MCF 10A (cell line): ENCODE results near the gene CACNB2. TPM values are rescaled to one million over a fixed set of nuclear protein-coding genes. Genes with fewer than 3 reads are reported as not detected.
"Not testable (repeated sequence)": the region's sequence is repeated elsewhere in the genome, so short reads cannot be mapped to it uniquely, and the experiment has no call there.

Experiments
- BruUV-seq: library from RNA; stranded (reverse); fragments of 400-500 nt; replicated peaks from 2 replicates; lab custom pipeline; 2021; lab: Mats Ljungman, UMichigan
- CTCF ChIA-PET: fragments of 300-600 bp; sonication (Branson Sonifier 250); formaldehyde crosslinking; extraction: SDS; loops from one replicate; lab custom pipeline; 2021; ENCODE audit warnings: antibody characterized with exemption, inconsistent platforms; lab: Yijun Ruan, JAX
- POLR2A ChIA-PET: fragments of 300-600, 350-650 bp; sonication (Branson Sonifier 250); formaldehyde crosslinking; extraction: SDS; loops from one replicate; lab custom pipeline; 2020; ENCODE audit warnings: antibody characterized with exemption, inconsistent platforms; lab: Yijun Ruan, JAX
- DNase-seq: peaks from one replicate; pipeline ENCODE4 v3.0.0-alpha.2; 2018; ENCODE audit not compliant: unreplicated experiment
- H3K27ac Mint-ChIP-seq: one replicate; pipeline ENCODE4 v1.8.0; 2022; ENCODE audit warnings: mild to moderate bottlenecking, low read depth, mixed read lengths; ENCODE audit not compliant: unreplicated experiment
- H3K27me3 Mint-ChIP-seq: one replicate; pipeline ENCODE4 v1.8.0; 2022; ENCODE audit warnings: mixed read lengths; ENCODE audit not compliant: insufficient read depth, unreplicated experiment
- H3K36me3 Mint-ChIP-seq: one replicate; pipeline ENCODE4 v1.8.0; 2022; ENCODE audit warnings: mild to moderate bottlenecking, moderate library complexity, mixed read lengths; ENCODE audit not compliant: insufficient read depth, unreplicated experiment
- H3K4me1 Mint-ChIP-seq: one replicate; pipeline ENCODE4 v1.8.0; 2022; ENCODE audit warnings: mixed read lengths; ENCODE audit not compliant: insufficient read depth, unreplicated experiment
- H3K4me3 Mint-ChIP-seq: one replicate; pipeline ENCODE4 v1.8.0; 2022; ENCODE audit warnings: mild to moderate bottlenecking, moderate library complexity, mixed read lengths; ENCODE audit not compliant: unreplicated experiment
- H3K9me3 Mint-ChIP-seq: one replicate; pipeline ENCODE4 v1.8.0; 2022; ENCODE audit warnings: mixed read lengths; ENCODE audit not compliant: unreplicated experiment
- CTCF ChIP-seq: fragments of 200-600 bp; IDR thresholded peaks from one replicate; pipeline ENCODE4 v1.8.0; 2022; ENCODE audit warnings: antibody characterized with exemption, mild to moderate bottlenecking; ENCODE audit not compliant: unreplicated experiment
- intact Hi-C: fragments of 100-400 bp; cut with micrococcal nuclease; formaldehyde crosslinking; loops from 2 replicates; pipeline ENCODE4 v1.14.1; 2022
- total RNA-seq: library from RNA; stranded (reverse); gene quantifications from 2 replicates; pipeline ENCODE4 v1.2.3, GENCODE V29; 2022

Gene CACNB2
- total RNA-seq, 1 experiment from 2014 or later: 3.3 TPM

- peaks cover 7% of the 10 kb centered on the region for H3K9me3 Mint-ChIP-seq
- intact Hi-C loops: no loop called here
- ChIA-PET CTCF (no interaction called here), POLR2A (no interaction called here)
- BruUV-seq: no TSS peak
- H3K4me1 Mint-ChIP-seq: peaks cover 43% of the 10 kb centered on the region
- peaks cover 6% of the 10 kb centered on the region for H3K36me3 Mint-ChIP-seq
- no peak for TF ChIP-seq CTCF
- H3K4me3 Mint-ChIP-seq: no peak overlapping the region
- no peaks in the 10 kb centered on the region for H3K27me3 Mint-ChIP-seq
- peak overlapping the region; percentile 29 for H3K27ac Mint-ChIP-seq
- DNase-seq: peak; percentile 46
Measured at GRCh38 chr10:18164093-18164492, 23.9 kb downstream of the CACNB2 start.

- Mint-ChIP-seq H3K36me3 (peaks cover 6% of the 10 kb centered on the region), H3K4me1 (peaks cover 40% of the 10 kb centered on the region), H3K27ac (peak overlapping the region; percentile 29), H3K27me3 (no peaks in the 10 kb centered on the region), H3K9me3 (peaks cover 7% of the 10 kb centered on the region), H3K4me3 (no peak overlapping the region)
- intact Hi-C loops: no loop called here
- ChIA-PET POLR2A (interaction anchor here (0.6 kb wide), 1 partner anchor 43 kb away, joined by 3 read pairs; no protein-coding TSS in a partner anchor), CTCF (interaction anchor here (0.6 to 1.2 kb wide), 2 partner anchors 52 to 300 kb away, joined by 3 read pairs; no protein-coding TSS in a partner anchor)
- peak; percentile 74 for DNase-seq
- TF ChIP-seq CTCF: no peak
- no TSS peak for BruUV-seq
Measured at GRCh38 chr10:18164748-18165361, 24.6 kb downstream of the CACNB2 start.

GRCh38 chr10:18178854-18179483 lies 38.7 kb downstream of the CACNB2 start:
- POLR2A ChIA-PET: interaction anchor here (0.6 to 1.2 kb wide), 4 partner anchors 8 to 106 kb away, joined by 3 to 6 read pairs (median 4); no protein-coding TSS in a partner anchor
- H3K27me3 Mint-ChIP-seq: no peaks in the 10 kb centered on the region
- H3K4me3 Mint-ChIP-seq: no peak overlapping the region
- peaks cover 8% of the 10 kb centered on the region for H3K4me1 Mint-ChIP-seq
- H3K9me3 Mint-ChIP-seq: no peaks in the 10 kb centered on the region
- CTCF ChIA-PET: interaction anchor here (0.6 to 1.1 kb wide), 2 partner anchors 314 to 442 kb away, joined by 3 read pairs; no protein-coding TSS in a partner anchor
- intact Hi-C loops: no loop called here
- BruUV-seq: no TSS peak
- no peak overlapping the region for H3K27ac Mint-ChIP-seq
- DNase-seq: no peak
- no peaks in the 10 kb centered on the region for H3K36me3 Mint-ChIP-seq
- TF ChIP-seq CTCF: no peak

GRCh38 chr10:18179891-18180290 lies 39.7 kb downstream of the CACNB2 start:
- peaks cover 8% of the 10 kb centered on the region for H3K4me1 Mint-ChIP-seq
- peak overlapping the region; percentile 49 for H3K27ac Mint-ChIP-seq
- DNase-seq: peak; percentile 47
- H3K4me3 Mint-ChIP-seq: peak overlapping the region; percentile 15
- TF ChIP-seq CTCF: no peak
- H3K27me3 Mint-ChIP-seq: no peaks in the 10 kb centered on the region
- intact Hi-C loops: no loop called here
- no TSS peak for BruUV-seq
- no peaks in the 10 kb centered on the region for H3K9me3 Mint-ChIP-seq
- ChIA-PET CTCF (interaction anchor here (0.6 to 1.1 kb wide), 2 partner anchors 315 to 443 kb away, joined by 3 read pairs; no protein-coding TSS in a partner anchor), POLR2A (interaction anchor here (0.6 to 1.2 kb wide), 2 partner anchors 9 to 21 kb away, joined by 3 to 6 read pairs; no protein-coding TSS in a partner anchor)
- H3K36me3 Mint-ChIP-seq: no peaks in the 10 kb centered on the region

- BruUV-seq, H3K4me3 Mint-ChIP-seq, H3K36me3 Mint-ChIP-seq, H3K9me3 Mint-ChIP-seq, H3K27ac Mint-ChIP-seq, intact Hi-C loops, POLR2A ChIA-PET, DNase-seq, H3K4me1 Mint-ChIP-seq, H3K27me3 Mint-ChIP-seq: not testable (repeated sequence)
- CTCF ChIA-PET: interaction anchor here (0.6 to 0.7 kb wide), 3 partner anchors 13 to 544 kb away, joined by 3 to 4 read pairs (median 3); no protein-coding TSS in a partner anchor
Measured at GRCh38 chr10:18181382-18181781, 41.2 kb downstream of the CACNB2 start.
